GM10266 (cell line): Measurements from ENCODE around the gene ADAMTS20.

Experiments used
- DNase-seq: peaks from one replicate; pipeline ENCODE4 v3.0.0; 2012; ENCODE audit errors: extremely low spot score
- CTCF ChIP-seq: IDR thresholded peaks from 2 replicates; pipeline ENCODE4 v1.5.1; 2012; ENCODE audit warnings: mild to moderate bottlenecking, low read depth; ENCODE audit not compliant: control insufficient read depth, insufficient read depth; ENCODE audit errors: missing control alignments

Gene ADAMTS20

GRCh38 chr12:43329375-43329774, 222.6 kb downstream of the ADAMTS20 start:
- TF ChIP-seq CTCF, result no peak
- DNase-seq, result no peak

- no peak for DNase-seq
- no peak for TF ChIP-seq CTCF
These were observed 226.2 kb downstream of the ADAMTS20 start for GRCh38 chr12:43325786-43326185.

- DNase-seq, result no peak
These were observed 231.7 kb downstream of the ADAMTS20 start for GRCh38 chr12:43320281-43320680.

GRCh38 chr12:43318021-43318420, 234.0 kb downstream of the ADAMTS20 start:
- DNase-seq, result no peak
- TF ChIP-seq CTCF, result no peak

More at GRCh38 chr12:43320281-43320680, 231.7 kb downstream of the ADAMTS20 start:
- no peak for TF ChIP-seq CTCF

GRCh38 chr12:43317156-43317555, 234.8 kb downstream of the ADAMTS20 start:
- no peak for TF ChIP-seq CTCF
- DNase-seq, result no peak

GRCh38 chr12:43316520-43316919, 235.5 kb downstream of the ADAMTS20 start:
- no peak for TF ChIP-seq CTCF
- DNase-seq, result no peak

GRCh38 chr12:43315961-43316360, 236.0 kb downstream of the ADAMTS20 start:
- no peak for DNase-seq
- no peak for TF ChIP-seq CTCF
